PC-9 (cell line): ENCODE results near the gene FGF11. TPM values are rescaled to one million over a fixed set of nuclear protein-coding genes. Genes with fewer than 3 reads are reported as not detected.

Experiments
- BruUV-seq: library from RNA; stranded (reverse); fragments of 400-500 nt; replicated peaks from 2 replicates; lab custom pipeline; 2021; lab: Mats Ljungman, UMichigan
- CTCF ChIA-PET: fragments of 300-600 bp; sonication (Branson Sonifier 250); formaldehyde crosslinking; loops from one replicate; lab custom pipeline; 2022; ENCODE audit warnings: antibody characterized with exemption; lab: Charles Lee
- POLR2A ChIA-PET: fragments of 300-600 bp; sonication (Branson Sonifier 250); formaldehyde crosslinking; loops from one replicate; lab custom pipeline; 2022; ENCODE audit warnings: antibody characterized with exemption; ENCODE audit not compliant: unreplicated experiment; lab: Charles Lee
- DNase-seq, 2 experiments: peaks; one replicate each; pipeline versions ENCODE4 v3.0.0 to v3.0.0-alpha.2; 2015 to 2022; ENCODE audit warnings: mixed read lengths in 1 of 2
- H2AFZ ChIP-seq: fragments of 200-600 bp; sonication (generic); 2 replicates; pipeline ENCODE4 v1.8.1; 2017; ENCODE audit warnings: antibody characterized with exemption
- H3F3A ChIP-seq: fragments of 200-600 bp; sonication (generic); 2 replicates; pipeline ENCODE4 v1.8.1; 2017; ENCODE audit warnings: antibody characterized with exemption, mild to moderate bottlenecking, low read depth; ENCODE audit not compliant: insufficient read depth
- H3K27ac ChIP-seq: fragments of 200-600 bp; sonication (generic); 2 replicates; pipeline ENCODE4 v1.6.1; 2016; ENCODE audit warnings: mixed run types
- H3K27me3 ChIP-seq: fragments of 200-600 bp; sonication (generic); 2 replicates; pipeline ENCODE4 v1.6.1; 2016; ENCODE audit warnings: low read depth, mixed run types; ENCODE audit not compliant: insufficient read depth
- H3K36me3 ChIP-seq: fragments of 200-600 bp; sonication (generic); 2 replicates; pipeline ENCODE4 v1.6.1; 2016; ENCODE audit warnings: low read depth, mixed run types
- H3K4me1 ChIP-seq: fragments of 200-600 bp; sonication (generic); replicated peaks from 2 replicates; pipeline ENCODE4 v1.6.1; 2016; ENCODE audit warnings: mixed run types; ENCODE audit not compliant: insufficient read depth
- H3K4me2 ChIP-seq: fragments of 200-600 bp; sonication (generic); 2 replicates; pipeline ENCODE4 v1.6.1; 2017; ENCODE audit warnings: mixed run types
- H3K4me3 ChIP-seq: fragments of 200-600 bp; sonication (generic); 2 replicates; pipeline ENCODE4 v1.6.1; 2016; ENCODE audit warnings: mixed run types
- H3K79me2 ChIP-seq: fragments of 200-600 bp; sonication (generic); 2 replicates; pipeline ENCODE4 v1.6.1; 2017; ENCODE audit warnings: low read depth, mixed run types
- H3K9me2 ChIP-seq: fragments of 200-600 bp; sonication (generic); 2 replicates; pipeline ENCODE4 v1.8.1; 2017; ENCODE audit warnings: mild to moderate bottlenecking; ENCODE audit not compliant: insufficient read depth
- H3K9me3 ChIP-seq: fragments of 200-600 bp; sonication (generic); 2 replicates; pipeline ENCODE4 v1.8.1; 2016; ENCODE audit warnings: low read depth; ENCODE audit not compliant: insufficient read depth
- H4K20me1 ChIP-seq: fragments of 200-600 bp; sonication (generic); 2 replicates; pipeline ENCODE4 v1.8.1; 2017; ENCODE audit not compliant: insufficient read depth
- EZH2 ChIP-seq: fragments of 200-600 bp; sonication (generic); IDR thresholded peaks from 2 replicates; pipeline ENCODE4 v1.8.0; 2017; ENCODE audit warnings: antibody characterized with exemption, low read depth
- intact Hi-C: fragments of 100-400 bp; cut with micrococcal nuclease; formaldehyde crosslinking; loops from one replicate; pipeline ENCODE4 v1.10.0; 2022; ENCODE audit not compliant: unreplicated experiment
- total RNA-seq: library from RNA; stranded (reverse); gene quantifications from 2 replicates; pipeline ENCODE4 v1.2.3, GENCODE V29; 2021
- TF ChIP-seq, protein P1 (sequence below): fragments of 200-600 bp; sonication (generic); conservative IDR thresholded peaks from 2 replicates; pipeline ENCODE4 v1.6.1; 2017; ENCODE audit warnings: mixed run types, antibody characterized with exemption, mild to moderate bottlenecking, moderate library complexity

FGF11 gene
- total RNA-seq, 1 experiment from 2014 or later, result 23.2 TPM

DNA sequence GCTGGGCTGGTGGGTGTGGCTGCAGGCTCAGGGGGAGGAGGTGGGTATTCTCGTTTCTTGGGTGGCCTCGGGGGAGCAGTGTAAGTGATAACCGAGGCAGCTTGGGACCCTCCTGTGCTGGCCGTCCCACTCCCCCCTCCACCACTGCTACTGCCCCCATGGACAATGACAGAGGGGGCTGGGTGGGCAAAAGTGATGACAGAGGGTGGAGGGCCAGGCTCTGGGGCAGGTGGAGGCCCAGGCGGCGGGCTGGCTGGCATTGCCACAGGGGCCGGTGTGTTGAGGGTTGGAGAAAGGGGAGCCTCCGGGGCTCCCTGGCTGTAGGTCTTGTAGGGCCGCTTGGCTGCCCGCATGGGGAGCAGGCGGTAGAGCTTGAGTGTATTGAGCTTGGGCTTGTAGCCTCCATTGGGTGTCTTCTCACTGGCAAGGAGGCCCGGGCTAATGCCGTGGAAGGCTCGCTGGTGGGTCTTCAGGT is 24.1 kb downstream of the FGF11 start:
- no peak overlapping the region for H2AFZ ChIP-seq

GRCh38 chr17:7464081-7464480 is 24.8 kb downstream of the FGF11 start:
- TF ChIP-seq, protein P1, sequence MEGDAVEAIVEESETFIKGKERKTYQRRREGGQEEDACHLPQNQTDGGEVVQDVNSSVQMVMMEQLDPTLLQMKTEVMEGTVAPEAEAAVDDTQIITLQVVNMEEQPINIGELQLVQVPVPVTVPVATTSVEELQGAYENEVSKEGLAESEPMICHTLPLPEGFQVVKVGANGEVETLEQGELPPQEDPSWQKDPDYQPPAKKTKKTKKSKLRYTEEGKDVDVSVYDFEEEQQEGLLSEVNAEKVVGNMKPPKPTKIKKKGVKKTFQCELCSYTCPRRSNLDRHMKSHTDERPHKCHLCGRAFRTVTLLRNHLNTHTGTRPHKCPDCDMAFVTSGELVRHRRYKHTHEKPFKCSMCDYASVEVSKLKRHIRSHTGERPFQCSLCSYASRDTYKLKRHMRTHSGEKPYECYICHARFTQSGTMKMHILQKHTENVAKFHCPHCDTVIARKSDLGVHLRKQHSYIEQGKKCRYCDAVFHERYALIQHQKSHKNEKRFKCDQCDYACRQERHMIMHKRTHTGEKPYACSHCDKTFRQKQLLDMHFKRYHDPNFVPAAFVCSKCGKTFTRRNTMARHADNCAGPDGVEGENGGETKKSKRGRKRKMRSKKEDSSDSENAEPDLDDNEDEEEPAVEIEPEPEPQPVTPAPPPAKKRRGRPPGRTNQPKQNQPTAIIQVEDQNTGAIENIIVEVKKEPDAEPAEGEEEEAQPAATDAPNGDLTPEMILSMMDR, result no peak
- TF ChIP-seq EZH2, result no peak
- no peaks in the 10 kb centered on the region for H3F3A ChIP-seq
- H3K27ac ChIP-seq, result no peak overlapping the region
- H4K20me1 ChIP-seq, result no peaks in the 10 kb centered on the region
- DNase-seq, result no peak
- H3K4me2 ChIP-seq, result no peak overlapping the region
- no TSS peak for BruUV-seq
- ChIA-PET POLR2A (interaction anchor here (0.6 kb wide), 1 partner anchor 87 kb away, joined by 4 read pairs; no protein-coding TSS in a partner anchor), CTCF (interaction anchor here (0.6 kb wide), 1 partner anchor 40 kb away, joined by 4 read pairs; no protein-coding TSS in a partner anchor)
- H3K4me3 ChIP-seq, result no peak overlapping the region
- no peaks in the 10 kb centered on the region for H3K9me2 ChIP-seq
- H3K79me2 ChIP-seq, result no peaks in the 10 kb centered on the region
- intact Hi-C loops, result no loop called here
- H2AFZ ChIP-seq, result no peak overlapping the region
- H3K27me3 ChIP-seq, result no peaks in the 10 kb centered on the region
- no peaks in the 10 kb centered on the region for H3K36me3 ChIP-seq
- H3K9me3 ChIP-seq, result no peaks in the 10 kb centered on the region
- H3K4me1 ChIP-seq, result no peaks in the 10 kb centered on the region

More for the DNA sequence above, 24.1 kb downstream of the FGF11 start:
- DNase-seq, result no peak
- BruUV-seq, result no TSS peak
- Histone ChIP-seq H4K20me1 (no peaks in the 10 kb centered on the region), H3K4me2 (no peak overlapping the region), H3F3A (no peaks in the 10 kb centered on the region), H3K4me1 (no peaks in the 10 kb centered on the region), H3K36me3 (no peaks in the 10 kb centered on the region), H3K27me3 (no peaks in the 10 kb centered on the region), H3K27ac (no peak overlapping the region), H3K9me3 (no peaks in the 10 kb centered on the region), H3K9me2 (no peaks in the 10 kb centered on the region), H3K4me3 (no peak overlapping the region), H3K79me2 (no peaks in the 10 kb centered on the region)
- intact Hi-C loops, result no loop called here
- ChIA-PET CTCF (no interaction called here), POLR2A (no interaction called here)
- no peak for TF ChIP-seq EZH2
- TF ChIP-seq, protein P1, result no peak

- Histone ChIP-seq H3F3A (no peaks in the 10 kb centered on the region), H3K27ac (no peak overlapping the region), H4K20me1 (no peaks in the 10 kb centered on the region), H3K27me3 (no peaks in the 10 kb centered on the region), H3K79me2 (no peaks in the 10 kb centered on the region), H3K9me2 (no peaks in the 10 kb centered on the region), H3K9me3 (no peaks in the 10 kb centered on the region), H2AFZ (no peak overlapping the region), H3K36me3 (no peaks in the 10 kb centered on the region), H3K4me2 (no peak overlapping the region), H3K4me3 (no peak overlapping the region), H3K4me1 (no peaks in the 10 kb centered on the region)
- TF ChIP-seq, protein P1, result no peak
- no peak for TF ChIP-seq EZH2
- intact Hi-C loops, result no loop called here
- no TSS peak for BruUV-seq
- DNase-seq, result no peak
- POLR2A ChIA-PET, result no interaction called here
- CTCF ChIA-PET, result no interaction called here
Observed at GRCh38 chr17:7465597-7466275, 26.4 kb downstream of the FGF11 start.
